T-helper 22 cell (primary cell): Measurements from ENCODE around the gene CLEC2D.
A peak's percentile ranks its signal among the peaks of the same experiment; 100 is the strongest.
"Not testable (repeated sequence)": the region's sequence is repeated elsewhere in the genome, so short reads cannot be mapped to it uniquely, and the experiment has no call there.

Experiments used
- DNase-seq: peaks from one replicate; pipeline ENCODE4 v3.0.0-alpha.2; 2020; ENCODE audit warnings: low read depth

CLEC2D gene

DNA sequence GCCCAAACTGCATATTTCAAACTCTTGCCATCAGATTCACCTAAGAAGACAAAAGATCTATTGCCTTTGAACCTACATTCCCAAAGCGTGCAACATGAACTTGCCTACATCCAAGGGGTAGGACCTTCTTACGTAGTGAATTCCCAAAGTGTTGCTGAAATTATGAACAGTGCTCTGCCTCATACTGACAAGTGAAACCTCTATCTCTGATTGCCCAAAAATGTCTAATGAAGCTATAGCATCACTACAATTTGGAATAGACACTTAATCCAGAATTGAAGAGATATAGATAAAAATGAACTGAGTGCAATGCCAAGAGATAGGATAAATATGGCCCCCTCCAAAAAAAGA, 31.1 kb downstream of the CLEC2D start:
- DNase-seq, result no peak

DNA sequence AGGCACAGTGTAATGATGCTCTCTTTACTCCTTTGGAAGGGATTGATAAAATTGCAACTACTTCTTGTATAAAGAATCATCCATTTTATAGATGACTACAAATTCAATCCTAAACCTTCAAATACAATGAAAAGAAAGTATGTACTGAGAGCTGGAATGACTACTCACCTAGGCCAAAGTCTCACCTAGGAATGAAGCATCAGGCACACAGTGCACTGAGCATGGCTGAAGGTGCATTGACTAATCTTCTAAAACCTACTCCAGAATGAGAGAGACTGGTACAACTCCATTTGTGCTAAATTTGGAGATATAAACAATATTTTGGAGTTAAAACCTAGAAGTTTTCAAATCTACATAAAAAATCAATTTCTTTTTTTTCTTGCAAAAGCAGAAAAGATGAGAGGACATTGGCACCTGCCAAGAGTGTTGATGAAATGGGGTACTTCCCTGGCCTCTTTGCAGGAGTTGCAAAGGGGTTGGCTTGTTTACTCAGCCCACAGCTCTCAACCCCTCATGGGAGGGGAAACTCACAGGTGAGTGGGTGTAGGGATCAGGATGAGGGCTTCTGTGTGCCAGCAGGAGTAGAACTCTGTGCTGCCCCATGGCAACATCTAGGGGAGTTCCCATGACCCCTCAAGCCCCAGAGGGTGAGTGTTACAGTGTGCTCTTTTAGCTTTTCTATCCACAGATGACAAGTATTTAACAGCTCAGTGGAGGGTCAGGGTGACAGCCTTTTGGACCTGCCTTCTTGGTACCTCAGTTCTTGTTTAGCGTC, 32.1 kb downstream of the CLEC2D start:
- no peak for DNase-seq

DNA sequence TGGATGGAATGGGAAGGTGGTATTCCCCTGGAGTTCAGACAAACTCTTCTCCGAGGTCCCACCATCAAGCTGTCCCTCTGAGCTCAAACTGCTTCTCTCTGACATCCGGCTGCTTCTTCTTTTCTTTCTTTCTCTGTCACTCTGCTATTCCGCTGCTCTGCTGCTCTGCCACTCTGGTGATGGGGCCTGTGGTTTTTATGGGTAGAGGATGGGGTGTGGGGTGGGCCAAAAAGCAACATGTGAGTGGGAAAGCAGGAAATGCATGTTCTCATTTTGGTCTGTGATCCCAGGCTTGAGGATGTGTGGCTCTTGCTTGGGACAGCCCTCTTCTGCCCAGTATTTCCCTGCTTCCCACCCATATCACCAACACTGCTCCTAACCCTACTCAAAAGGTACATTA, 32.7 kb downstream of the CLEC2D start:
- DNase-seq, result peak; percentile 21

DNA sequence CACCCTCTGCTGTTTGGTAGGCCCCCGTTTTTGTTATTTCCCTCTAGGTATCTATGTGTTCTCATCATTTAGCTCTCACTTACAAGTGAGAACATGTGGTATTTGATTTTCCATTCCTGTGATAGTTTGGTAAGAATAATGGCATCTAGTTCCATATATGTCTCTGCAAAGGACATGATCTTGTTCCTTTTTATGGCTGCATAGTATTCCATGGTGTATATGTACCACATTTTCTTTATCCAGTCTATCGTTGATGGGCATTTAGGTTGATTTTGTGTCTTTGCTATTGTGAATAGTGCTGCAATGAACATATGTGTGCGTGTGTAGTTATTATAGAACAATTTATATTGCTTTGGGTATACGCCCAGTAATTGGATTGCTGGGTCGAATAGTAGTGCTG, 35.0 kb downstream of the CLEC2D start:
- DNase-seq, result not testable (repeated sequence)

DNA sequence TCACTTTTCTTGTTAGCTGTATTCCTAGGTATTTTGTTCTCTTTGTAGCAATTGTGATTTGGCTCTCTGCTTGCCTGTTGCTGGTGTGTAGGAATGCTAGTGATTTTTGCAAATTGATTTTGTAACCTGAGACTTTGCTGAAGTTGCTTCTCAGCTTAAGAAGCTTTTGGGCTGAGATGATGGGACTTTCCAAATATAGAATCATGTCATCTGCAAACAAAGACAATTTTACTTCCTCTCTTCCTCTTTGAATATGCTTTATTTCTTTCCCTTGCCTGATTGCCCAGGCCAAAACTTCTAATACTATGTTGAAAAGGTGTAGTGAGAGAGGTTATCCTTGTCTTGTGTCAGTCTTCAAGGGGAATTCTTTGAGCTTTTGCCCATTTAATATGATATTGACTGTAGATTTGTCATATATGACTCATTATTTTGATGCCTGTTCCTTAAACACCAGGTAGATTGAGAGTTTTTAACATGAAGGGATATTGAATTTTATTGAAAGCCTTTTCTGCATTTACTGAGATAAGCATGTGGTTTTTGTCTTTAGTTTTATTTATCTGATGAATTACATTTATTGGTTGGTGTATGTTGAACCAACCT, 36.7 kb downstream of the CLEC2D start:
- no peak for DNase-seq

DNA sequence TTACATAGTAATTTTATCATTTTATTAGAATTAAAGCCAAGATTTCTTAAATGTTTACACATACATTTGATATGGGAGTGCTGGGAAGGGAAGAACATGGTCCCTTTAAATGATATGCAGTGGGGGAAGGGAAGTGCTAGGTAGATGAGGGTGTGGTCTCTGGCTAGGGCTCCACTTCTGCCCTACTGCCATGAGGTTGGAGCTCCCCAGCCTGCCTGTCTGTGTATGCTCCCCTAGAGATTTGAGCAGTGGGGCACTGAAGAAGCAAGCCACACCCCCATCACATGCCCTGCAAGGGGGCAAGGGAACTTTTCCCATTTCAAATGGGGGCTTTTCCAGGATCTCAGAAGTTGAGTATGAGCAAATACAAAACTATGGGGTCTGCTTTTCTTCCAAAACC, 37.8 kb downstream of the CLEC2D start:
- DNase-seq, result no peak

DNA sequence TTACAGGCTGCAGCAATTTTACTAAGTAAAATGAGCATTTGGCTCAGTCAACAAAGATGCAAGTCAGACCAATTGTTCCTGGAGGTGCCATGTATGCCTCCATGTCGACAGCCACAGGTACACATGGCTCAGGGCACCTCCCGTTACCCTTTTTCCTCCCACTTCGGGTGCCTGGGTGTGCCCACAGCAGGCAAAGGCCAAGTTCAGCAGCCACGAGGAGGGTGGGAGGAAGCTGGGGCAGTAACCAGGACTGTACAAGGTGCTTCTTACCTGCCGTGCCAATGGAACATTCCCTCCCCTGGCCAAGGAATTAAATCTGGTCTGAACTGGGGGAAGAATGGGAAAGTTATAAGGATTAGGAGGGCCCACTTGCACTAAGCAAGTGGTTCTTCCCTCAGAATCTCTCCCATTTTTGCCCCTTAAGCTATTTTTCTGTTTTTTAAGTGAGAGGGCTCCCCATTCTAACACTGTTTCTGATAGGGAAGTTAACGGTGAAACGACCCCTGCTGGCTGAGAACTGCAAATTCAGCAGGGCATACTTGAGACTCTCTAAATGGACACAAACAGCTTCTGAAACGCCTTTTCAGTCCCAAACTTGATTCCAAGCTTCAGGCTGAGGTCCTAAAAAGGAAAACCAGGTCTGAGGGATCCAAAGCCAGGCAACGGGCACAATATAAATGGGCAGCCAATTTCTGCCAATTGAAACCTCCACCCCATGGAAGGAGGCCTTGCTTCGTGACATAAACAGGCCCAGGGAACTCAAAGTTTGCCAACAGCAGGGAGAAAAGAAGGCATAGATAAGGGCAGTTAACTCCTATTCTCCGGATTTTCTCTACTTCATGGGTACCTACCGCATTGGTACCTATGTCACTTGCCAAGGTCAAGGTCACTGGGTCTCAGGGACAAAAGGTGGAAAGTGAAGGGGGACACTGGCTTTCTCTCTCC, 38.6 kb downstream of the CLEC2D start:
- peak; percentile 35 for DNase-seq

DNA sequence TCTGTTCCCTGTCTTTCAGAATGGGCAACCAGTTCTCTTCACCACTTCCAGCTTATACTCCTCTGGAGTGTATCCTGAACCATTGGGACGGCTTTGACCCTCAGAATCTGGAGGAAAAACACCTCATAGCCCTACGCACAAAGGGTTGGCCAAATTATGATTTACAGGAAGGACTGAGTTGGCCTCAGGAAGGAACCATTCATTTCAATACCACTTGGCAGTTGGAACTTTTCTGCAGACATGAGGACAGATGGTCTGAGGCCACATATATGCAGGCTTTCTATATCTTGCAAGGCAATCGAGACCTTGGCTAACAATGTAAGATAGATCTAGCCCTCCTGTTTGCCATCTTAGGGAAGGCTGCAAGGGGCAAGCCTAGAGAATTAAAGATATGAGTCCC, 39.3 kb downstream of the CLEC2D start:
- DNase-seq, result no peak

DNA sequence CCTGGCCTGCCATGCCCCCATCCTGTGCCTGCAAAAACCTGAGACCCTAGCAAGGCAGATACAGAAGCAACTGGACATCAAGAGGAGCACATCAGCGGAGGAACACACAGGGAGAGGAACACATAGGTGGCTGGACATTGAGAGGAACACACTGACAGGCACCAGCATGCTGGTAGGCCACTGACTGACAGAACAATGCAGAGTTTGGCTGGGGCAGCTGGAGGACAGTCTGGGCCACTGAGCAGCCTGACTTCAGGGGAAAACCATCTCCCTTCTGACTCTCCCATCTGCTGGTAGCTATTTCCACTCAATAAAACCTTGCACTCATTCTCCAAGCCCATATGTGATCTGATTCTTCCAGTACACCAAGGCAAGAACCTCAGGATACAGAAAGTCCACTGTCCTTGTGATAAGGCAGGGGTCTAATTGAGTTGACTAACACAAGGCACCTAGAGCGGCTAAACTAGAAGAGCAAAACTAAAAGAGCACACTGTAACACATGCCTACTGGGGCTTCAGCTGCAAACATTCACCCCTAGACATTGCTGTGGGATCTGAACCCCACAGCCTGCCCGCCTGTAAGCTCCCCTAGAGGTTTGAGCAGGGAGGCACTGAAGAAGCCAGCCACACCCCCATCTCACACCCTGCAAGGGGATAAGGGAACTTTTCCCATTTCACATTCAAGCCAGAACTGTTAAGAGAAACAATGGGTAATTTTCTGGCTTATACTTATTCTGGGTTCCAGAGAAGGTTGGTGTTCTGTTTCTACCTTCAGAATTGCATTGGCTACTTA, 41.3 kb downstream of the CLEC2D start:
- no peak for DNase-seq

DNA sequence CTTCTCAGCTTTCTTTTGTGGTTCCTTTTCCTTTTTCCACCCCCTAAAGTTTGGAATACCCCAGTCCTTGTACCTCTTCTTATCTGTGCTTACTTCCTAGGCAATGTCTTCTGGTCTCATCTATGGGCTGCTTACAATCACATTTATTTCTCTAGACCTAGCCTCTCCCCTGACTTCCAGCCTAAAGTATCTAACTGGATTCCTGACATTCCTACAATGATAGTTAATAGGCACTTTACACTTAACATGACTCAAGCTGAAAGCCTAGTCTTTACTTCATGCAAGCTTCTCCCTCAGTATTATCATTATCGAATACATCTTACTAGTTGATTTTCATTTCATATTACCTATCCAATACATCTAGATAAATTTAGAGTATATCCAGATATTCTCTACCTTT, 42.2 kb downstream of the CLEC2D start:
- DNase-seq, result no peak

DNA sequence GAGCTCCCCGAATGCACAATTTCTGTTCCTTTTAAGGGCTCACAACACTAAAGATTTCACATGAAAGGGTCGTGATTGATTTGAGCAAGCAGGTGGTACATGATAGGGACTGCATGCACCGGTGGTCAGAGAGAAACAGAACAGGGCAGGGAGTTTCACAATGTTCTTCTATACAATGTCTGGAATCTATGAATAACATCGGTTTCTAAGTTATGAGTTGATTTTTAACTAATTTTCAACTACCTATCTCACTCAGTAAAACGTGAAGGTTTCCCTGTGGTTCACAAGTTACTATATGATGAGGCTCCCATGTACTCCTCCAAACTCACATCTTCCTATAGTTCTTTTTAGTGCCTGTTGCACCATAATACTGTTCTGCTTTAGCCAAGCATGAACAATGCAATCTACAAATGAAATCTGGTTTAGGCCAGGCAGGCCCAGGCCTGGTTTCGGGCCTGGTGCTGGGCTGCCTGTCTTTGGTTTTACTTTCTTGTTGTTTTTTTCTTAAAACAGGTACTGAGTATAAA, 43.6 kb downstream of the CLEC2D start:
- not testable (repeated sequence) for DNase-seq

DNA sequence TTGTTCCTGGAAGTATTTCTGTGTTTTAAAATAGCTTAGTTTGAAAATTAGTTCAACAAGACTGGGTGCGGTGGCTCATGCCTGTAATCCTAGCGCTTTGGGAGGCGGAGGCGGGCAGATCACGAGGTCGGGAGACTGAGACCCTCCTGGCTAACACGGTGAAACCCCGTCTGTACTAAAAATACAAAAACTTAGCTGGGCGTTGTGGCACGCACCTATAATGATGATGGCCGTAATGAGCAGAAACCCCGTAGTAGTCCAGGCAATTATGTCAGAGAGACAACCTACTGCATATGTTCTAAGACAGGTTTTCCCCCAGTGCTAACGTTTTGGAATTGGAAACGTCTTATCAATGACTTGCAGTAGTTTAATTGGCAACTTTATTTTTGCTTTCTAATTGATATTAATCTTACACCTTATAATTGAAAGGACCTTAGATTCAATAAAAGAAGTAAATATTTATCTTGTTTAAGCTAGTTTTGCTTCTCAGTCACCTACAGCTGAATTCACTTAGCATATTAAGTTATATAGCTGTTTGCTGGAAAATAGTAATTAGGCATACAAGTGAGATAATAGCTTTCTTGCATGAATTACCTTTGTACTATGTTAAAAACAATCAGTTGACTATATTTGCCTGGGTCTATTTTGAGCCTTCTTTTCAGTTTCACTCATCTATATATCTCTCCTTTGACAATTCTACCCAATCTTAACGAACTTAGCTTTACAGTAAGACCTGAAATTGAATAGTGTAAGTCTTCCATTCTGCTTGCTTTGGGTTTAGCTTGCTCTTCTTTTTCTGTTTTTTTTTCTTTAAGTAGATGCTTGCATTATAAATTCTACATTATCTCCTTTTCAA, 47.8 kb downstream of the CLEC2D start:
- no peak for DNase-seq

DNA sequence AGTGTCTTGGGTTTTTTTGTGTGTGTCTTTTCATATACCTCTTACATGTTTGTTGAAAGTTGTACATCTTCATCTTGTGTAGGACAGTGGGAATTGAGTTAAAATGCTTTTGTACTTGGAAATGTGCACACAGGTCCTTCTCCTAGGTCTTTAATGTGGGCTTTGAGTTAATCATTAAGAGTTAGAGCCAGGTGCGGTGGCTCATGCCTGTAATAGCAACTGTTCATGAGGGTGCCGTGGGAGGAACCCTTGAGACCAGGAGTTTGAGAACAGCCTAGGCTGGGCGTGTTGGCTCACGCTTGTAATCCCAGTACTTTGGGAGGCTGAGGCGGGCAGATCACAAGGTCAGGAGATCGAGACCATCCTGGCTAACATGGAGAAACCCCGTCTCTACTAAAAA, 49.5 kb downstream of the CLEC2D start:
- DNase-seq, result no peak

DNA sequence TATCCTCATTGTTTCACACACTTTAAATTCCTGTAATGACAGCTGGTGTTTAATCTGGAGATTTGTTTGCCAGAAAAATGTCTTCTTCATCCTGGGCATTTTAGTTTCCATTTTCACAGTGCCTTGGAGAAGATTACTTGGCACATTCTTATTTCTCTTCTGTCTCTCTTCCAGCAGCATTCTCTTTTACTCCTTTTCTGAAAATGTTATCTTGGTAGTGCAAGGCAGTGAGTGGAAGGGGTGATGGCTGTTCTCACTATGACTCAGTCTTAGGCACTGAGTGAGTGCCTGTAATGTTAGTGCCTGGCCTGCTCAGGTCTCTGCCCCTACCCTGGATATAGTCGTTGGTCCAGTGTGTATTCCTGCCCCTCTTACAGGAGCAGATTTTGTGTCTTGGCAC, 50.3 kb downstream of the CLEC2D start:
- no peak for DNase-seq

DNA sequence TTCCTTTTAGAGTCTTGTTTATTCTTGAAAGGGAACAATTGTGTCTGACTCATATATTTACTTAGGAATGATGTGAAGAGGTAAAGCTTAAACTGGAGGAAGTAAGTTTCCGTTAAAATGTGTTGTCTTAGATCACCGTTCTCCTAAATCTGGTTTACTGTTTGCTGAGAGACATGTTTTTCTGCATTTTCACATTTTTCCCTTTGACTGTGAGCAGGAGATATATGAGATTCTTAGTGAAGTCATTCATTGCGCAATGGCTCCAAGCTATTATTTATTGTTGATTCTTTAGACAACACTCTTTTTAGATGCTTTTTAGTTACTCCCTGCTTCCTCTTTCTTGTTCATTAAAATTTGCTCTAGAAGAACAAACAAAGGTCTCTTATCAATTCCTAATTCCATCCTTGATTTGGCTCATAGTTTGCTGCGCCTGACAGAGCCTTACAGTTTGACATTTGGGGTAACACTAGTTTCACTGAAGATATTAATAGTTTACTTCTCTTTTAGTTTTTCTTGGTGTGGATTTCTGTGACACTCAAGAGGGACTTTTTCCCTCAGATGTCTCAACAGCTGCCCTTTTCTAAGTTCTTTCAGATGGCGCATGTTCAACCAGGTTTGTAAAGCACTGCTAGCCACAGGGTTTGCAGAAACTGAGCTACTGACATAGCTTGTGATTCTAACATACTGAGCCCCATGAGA, 52.0 kb downstream of the CLEC2D start:
- no peak for DNase-seq

DNA sequence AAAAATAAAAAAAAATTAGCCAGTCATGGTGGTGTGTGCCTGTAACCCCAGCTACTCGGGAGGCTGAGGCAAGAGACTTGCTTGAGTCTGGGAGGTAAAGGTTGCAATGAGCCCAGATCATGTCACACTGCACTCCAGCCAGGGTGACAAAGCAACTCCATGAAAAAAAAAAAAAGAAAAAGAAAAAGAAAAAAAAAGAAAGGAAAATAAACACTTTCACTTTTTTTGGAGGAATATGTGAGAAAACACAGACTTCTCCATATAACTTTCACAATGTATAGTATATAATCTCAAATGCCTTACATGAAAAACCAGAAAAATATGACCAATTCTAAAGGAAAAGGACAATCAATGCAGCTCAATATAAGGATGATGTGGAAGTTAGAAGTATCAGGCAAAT, 54.5 kb downstream of the CLEC2D start:
- no peak for DNase-seq

DNA sequence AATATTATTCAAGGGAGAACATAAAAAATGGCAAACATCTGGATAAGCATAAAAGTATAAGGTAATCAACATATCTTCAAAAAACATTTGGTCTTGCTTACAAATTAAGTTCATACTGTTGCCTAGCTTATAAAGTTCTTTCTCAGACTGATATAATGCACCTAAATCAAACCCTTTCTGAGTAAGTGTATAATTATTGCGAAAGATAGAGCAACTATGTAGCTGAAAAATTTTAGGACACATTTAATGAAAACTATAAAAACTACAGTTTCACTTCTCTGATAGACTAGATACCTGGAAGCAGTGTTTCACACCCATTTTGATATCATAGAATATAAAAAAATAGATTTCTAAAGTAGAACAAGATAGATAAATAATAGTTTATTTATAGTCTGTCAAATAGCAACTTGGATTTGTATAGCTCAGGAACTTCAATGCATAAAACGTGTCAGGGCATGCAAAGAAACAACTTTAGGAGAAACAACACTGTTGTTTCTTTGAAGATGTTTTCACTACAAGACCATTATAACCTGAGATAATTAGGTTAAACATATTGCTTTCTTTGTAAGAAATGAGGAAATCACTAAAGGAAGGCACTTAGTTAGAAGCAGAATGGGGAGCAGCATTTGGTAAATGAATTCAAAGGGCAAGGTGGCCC, 55.8 kb downstream of the CLEC2D start:
- DNase-seq, result no peak

DNA sequence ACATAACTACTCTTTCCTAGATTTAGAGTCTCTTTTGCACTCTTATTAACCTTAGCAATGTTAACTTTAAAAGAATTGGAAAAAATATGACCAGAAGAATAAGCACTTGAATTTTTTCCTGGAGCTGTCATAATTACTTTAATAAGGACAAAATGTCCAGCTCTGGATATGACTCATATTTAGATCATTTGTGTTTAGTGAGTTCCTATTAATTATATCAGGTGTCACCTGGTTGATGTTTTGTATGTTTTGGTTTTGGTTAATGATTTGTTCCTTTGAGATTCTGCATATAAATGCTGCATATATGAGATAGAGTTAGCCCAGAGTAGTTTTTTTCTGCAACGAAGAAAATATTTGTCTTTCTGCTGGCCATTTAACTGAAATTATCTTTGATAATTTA, 58.3 kb downstream of the CLEC2D start:
- no peak for DNase-seq

DNA sequence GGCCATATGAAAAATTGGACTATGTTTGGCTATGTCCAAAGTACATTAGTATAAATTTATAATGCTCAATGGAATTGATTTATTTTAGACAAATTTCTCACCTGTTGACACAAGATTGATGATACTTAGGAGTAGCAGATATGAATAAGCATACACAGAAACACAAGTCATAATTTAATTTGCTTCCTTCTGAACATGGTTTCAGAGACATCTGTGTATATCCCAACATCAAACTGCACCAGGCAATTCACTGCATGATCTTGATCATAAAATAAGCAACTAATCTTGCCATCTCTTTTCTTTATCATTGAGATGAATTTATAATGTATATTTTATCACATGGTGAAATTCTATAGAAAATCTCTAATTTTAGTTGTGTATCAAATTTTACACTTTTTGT, 59.6 kb downstream of the CLEC2D start:
- DNase-seq, result no peak

DNA sequence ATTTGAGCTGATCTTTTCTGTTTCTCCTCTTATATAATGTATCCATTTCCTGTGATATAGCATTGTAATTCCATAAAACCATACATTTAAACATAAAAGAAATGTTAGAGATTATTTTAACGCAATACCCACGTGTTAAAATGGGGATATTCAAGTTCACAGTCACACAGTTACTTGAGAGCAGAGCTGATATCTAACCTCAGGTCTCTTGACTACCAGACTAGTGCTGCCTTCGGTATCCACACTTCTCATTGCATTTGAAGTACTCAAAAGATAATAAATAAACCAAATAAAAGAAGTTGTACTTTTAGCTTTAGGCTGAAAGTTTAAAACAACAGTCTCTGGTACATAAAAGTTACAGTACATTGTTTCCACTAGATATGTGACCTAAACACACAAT, 60.5 kb downstream of the CLEC2D start:
- no peak for DNase-seq
